Measurements from ENCODE around the gene CUL5.

GRCh38 chr11:108093128-108093904 lies 84.6 kb downstream of the CUL5 start:
- TF ChIP-seq SUZ12 (IDR thresholded peaks at IDR 0.05) (no peak), L3MBTL2 (conservative IDR thresholded peaks at IDR 0.05) (no peak), CTBP1 (IDR thresholded peaks at IDR 0.05; ENCODE audit: borderline replicate concordance) (no peak), SP1 (IDR thresholded peaks at IDR 0.05) (no peak), ARNT (IDR thresholded peaks at IDR 0.05) (no peak)

Data from HEK293T (cell line).